Vagina (tissue), 2 donors: ENCODE results near the gene KCNQ2. TPM values are rescaled to one million over a fixed set of nuclear protein-coding genes. Genes with fewer than 3 reads are reported as not detected.

Experiments
- DNase-seq, 2 donors: peaks; one replicate each; pipeline ENCODE4 v3.0.0-alpha.2; 2017; ENCODE audit errors: extremely low spot score in 2 of 2
- H3K27ac ChIP-seq: fragments of 200-600 bp; sonication (generic); one replicate; pipeline ENCODE4 v1.5.1; 2019
- H3K27me3 ChIP-seq: fragments of 200-600 bp; sonication (generic); one replicate; pipeline ENCODE4 v1.5.1; 2019
- H3K36me3 ChIP-seq, 2 donors: fragments of 200-600 bp; sonication (generic); one replicate each; pipeline ENCODE4 v1.5.1; 2017 to 2019
- H3K4me1 ChIP-seq: fragments of 200-600 bp; sonication (generic); one replicate; pipeline ENCODE4 v1.5.1; 2019
- H3K4me3 ChIP-seq, 2 donors: fragments of 200-600 bp; sonication (generic); 1 replicate in 1 of 2; 2 replicates in 1 of 2; pipeline ENCODE4 v1.5.1; 2016 to 2019
- H3K9me3 ChIP-seq: fragments of 200-600 bp; sonication (generic); one replicate; pipeline ENCODE4 v1.5.1; 2019
- POLR2A ChIP-seq, 2 donors: fragments of 450-650 bp; IDR thresholded peaks; one replicate each; pipeline ENCODE4 v1.6.1; 2017; ENCODE audit warnings: antibody characterized with exemption in 2 of 2, mild to moderate bottlenecking in 2 of 2, moderate library complexity in 2 of 2
- POLR2AphosphoS5 ChIP-seq, 2 donors: sonication (generic); formaldehyde crosslinking; IDR thresholded peaks; one replicate each; pipeline ENCODE4 v1.9.0; 2017; ENCODE audit warnings: antibody characterized with exemption in 2 of 2, mild to moderate bottlenecking in 2 of 2, low read depth in 1 of 2; ENCODE audit not compliant: insufficient read depth in 1 of 2
- intact Hi-C: fragments of 100-400 bp; cut with DNase I; formaldehyde crosslinking; loops from one replicate; pipeline ENCODE4 v1.15.1; 2023
- total RNA-seq: library from RNA; depleted of rRNA; stranded (reverse); fragments of >200 nt; gene quantifications from one replicate; pipeline ENCODE4 v1.2.3, GENCODE V29; 2016
- TF ChIP-seq, protein P1 (sequence below), 3 experiments: fragments of 450-650 bp in 2 of 3; fragments of 200-600 bp in 1 of 3; sonication (generic) in 1 of 3; IDR thresholded peaks; one replicate each; pipeline ENCODE4 v1.5.1; 2017 to 2019; ENCODE audit warnings: antibody characterized with exemption in 3 of 3, mild to moderate bottlenecking in 2 of 3, moderate library complexity in 2 of 3

KCNQ2 gene
- total RNA-seq, 1 donor from 2014 or later = 1.2 TPM

DNA sequence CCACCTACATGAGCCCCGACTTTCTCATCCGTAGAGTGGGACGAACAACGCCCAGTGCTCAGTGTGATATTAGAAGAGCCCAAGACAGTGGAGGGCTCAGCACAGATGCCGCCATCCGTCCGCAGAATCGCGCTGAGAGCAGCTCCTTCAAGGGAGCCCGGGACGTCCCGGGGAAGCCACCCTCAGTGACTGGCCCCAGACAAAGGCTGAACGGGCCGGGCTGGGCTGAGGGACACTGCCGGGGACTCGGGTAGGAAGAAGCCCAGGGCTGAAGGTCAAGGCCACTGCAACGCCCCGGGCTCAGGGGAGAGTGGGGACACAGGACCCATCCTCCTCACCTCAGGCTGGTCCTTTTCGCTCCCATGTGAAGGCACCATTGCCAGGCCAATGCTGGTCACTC lies 98.5 kb downstream of the KCNQ2 start:
- Histone ChIP-seq H3K4me1 (no peaks in the 10 kb centered on the region), H3K4me3 (no peak overlapping the region), H3K27me3 (no peaks in the 10 kb centered on the region), H3K27ac (no peak overlapping the region), H3K36me3 (no peaks in the 10 kb centered on the region), H3K9me3 (no peaks in the 10 kb centered on the region)
- DNase-seq = no peak
- TF ChIP-seq POLR2AphosphoS5 (IDR thresholded peaks at IDR 0.05; ENCODE audit: insufficient read depth in 1 of 2, low read depth in 1 of 2) = no peak
- TF ChIP-seq, protein P1, sequence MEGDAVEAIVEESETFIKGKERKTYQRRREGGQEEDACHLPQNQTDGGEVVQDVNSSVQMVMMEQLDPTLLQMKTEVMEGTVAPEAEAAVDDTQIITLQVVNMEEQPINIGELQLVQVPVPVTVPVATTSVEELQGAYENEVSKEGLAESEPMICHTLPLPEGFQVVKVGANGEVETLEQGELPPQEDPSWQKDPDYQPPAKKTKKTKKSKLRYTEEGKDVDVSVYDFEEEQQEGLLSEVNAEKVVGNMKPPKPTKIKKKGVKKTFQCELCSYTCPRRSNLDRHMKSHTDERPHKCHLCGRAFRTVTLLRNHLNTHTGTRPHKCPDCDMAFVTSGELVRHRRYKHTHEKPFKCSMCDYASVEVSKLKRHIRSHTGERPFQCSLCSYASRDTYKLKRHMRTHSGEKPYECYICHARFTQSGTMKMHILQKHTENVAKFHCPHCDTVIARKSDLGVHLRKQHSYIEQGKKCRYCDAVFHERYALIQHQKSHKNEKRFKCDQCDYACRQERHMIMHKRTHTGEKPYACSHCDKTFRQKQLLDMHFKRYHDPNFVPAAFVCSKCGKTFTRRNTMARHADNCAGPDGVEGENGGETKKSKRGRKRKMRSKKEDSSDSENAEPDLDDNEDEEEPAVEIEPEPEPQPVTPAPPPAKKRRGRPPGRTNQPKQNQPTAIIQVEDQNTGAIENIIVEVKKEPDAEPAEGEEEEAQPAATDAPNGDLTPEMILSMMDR (IDR thresholded peaks at IDR 0.05) = no peak
- TF ChIP-seq POLR2A (IDR thresholded peaks at IDR 0.05) = no peak
- intact Hi-C loops = no loop called here

DNA sequence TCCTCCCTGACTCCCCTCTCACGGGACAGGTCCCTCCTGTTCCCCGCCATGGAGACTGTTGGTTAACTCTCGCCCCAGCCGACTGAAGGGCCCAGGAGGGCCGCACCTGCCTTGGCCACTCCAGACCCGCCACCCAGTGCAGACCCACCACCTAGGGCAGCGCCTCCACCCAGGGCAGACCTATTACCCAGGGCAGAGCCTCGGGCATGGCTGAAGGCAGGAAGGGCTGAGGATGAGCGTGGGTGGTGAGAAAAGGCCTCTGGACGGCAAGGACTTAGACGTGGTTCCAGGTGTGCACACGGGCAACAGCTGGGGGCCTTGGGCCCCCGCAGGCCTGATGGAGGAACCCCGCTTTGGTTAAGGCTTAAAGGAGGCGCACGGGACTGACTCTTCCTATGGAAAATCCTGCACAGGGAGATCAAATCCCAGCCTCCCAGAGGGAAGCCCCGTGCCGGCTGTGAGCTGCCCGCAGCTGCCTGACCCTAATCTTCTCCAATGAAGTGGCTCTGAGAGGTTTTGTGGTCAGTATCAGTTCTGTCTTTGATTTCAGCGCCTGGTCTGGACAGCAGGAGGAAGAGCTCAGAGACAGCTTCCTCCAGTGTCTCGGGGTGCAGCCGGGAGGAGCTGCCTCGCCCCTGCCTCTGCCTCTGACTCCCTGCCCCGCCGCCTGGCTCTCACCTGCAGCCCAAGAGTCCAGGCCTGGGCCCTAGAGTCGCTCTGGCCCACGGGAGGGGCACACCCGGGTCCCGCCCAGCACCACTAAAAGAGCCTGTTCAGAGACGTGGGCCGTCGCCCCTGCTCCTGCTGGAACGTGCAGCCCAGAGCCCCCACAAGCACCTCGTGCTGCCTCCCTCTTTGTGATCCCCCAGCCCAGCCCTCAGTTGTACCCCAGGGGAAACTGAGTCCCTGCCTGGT lies 99.2 kb downstream of the KCNQ2 start:
- Histone ChIP-seq H3K9me3 (no peaks in the 10 kb centered on the region), H3K36me3 (no peaks in the 10 kb centered on the region), H3K27me3 (no peaks in the 10 kb centered on the region), H3K27ac (no peak overlapping the region), H3K4me3 (no peak overlapping the region), H3K4me1 (no peaks in the 10 kb centered on the region)
- intact Hi-C loops = no loop called here
- TF ChIP-seq POLR2A (IDR thresholded peaks at IDR 0.05) = no peak
- TF ChIP-seq POLR2AphosphoS5 (IDR thresholded peaks at IDR 0.05; ENCODE audit: insufficient read depth in 1 of 2, low read depth in 1 of 2) = no peak
- TF ChIP-seq, protein P1 (IDR thresholded peaks at IDR 0.05) = no peak
- DNase-seq = no peak

DNA sequence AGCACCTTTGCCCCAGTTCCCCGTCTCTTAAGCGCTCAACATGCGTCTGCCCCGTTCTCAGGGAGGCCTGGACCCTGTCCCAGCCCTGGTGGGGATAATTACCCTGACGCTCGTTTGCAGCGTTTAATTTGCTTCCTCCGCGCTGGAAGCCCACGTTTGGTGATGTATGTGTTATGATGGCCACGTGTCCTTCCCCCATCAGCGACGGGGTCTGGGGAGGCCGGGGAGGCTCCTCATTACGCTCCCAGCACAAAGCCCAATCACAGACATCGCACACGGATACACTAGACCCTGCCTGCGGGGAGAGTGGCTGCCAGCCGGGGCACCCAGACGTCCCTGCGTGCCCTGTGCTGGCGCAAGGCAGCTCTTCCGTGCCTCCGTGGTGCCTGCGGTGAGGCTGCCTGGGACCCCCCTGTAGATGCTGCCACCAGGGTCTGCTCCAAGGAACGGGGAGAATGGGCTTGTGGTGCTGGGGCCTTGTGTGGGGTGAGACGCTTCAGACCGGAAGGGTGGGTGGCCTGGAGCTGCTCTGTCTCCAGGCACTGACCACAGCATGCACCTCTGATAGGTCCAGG lies 101.1 kb downstream of the KCNQ2 start:
- Histone ChIP-seq H3K4me1 (no peaks in the 10 kb centered on the region), H3K27me3 (no peaks in the 10 kb centered on the region), H3K9me3 (no peaks in the 10 kb centered on the region), H3K4me3 (no peak overlapping the region), H3K36me3 (no peaks in the 10 kb centered on the region), H3K27ac (no peak overlapping the region)
- no peak for DNase-seq
- TF ChIP-seq POLR2A (IDR thresholded peaks at IDR 0.05) = no peak
- no peak for TF ChIP-seq POLR2AphosphoS5 (IDR thresholded peaks at IDR 0.05; ENCODE audit: insufficient read depth in 1 of 2, low read depth in 1 of 2)
- TF ChIP-seq, protein P1 (IDR thresholded peaks at IDR 0.05) = no peak
- intact Hi-C loops = no loop called here

DNA sequence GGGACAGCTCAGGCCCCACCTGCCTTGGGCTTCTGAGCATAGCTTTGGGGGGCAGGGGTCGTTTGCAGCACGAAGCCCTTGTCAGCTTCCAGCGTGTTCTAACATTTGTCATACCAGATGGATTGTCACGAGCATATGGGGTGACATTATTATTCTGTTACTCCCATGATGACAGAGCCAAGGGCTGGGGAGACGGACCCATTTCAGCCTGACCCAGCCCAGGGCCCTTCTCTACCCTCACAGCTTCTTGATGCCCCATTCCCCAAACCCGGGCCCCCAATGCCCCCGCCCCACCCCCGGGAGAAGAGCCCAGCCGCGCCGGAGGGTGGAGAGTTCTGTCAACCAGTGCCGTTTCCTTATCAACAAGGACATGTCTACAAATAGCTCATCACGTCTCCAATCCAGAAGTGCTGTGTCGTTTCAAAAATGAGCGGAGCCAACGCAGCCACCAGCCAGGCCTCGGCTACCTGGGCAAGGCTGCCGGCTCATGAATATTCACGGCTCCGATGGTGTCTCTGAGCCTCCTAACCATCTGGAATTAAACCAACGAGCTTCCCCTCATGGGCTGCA lies 101.8 kb downstream of the KCNQ2 start:
- H3K27ac ChIP-seq = no peak overlapping the region
- no peaks in the 10 kb centered on the region for H3K4me1 ChIP-seq
- no peak for DNase-seq
- TF ChIP-seq POLR2A (IDR thresholded peaks at IDR 0.05) = no peak
- TF ChIP-seq, protein P1 (IDR thresholded peaks at IDR 0.05) = no peak
- TF ChIP-seq POLR2AphosphoS5 (IDR thresholded peaks at IDR 0.05; ENCODE audit: insufficient read depth in 1 of 2, low read depth in 1 of 2) = no peak
- no peak overlapping the region for H3K4me3 ChIP-seq
- H3K27me3 ChIP-seq = no peaks in the 10 kb centered on the region
- H3K36me3 ChIP-seq = no peaks in the 10 kb centered on the region
- intact Hi-C loops = no loop called here
- H3K9me3 ChIP-seq = no peaks in the 10 kb centered on the region
